HepG2 (cell line): ENCODE results near the gene NRN1L. TPM values are rescaled to one million over a fixed set of nuclear protein-coding genes. Genes with fewer than 3 reads are reported as not detected.

Experiments used
- BRD4 ChIP-seq: sonication (generic); formaldehyde crosslinking; IDR thresholded peaks from 2 replicates; pipeline ENCODE4 v1.4.0; 2020; ENCODE audit warnings: missing genetic modification reagents
- KAT8 ChIP-seq: IDR thresholded peaks from 2 replicates; pipeline ENCODE4 v1.6.1; 2016; ENCODE audit warnings: missing genetic modification reagents, missing compliant biosample characterization
- KDM1A ChIP-seq: IDR thresholded peaks from 2 replicates; pipeline ENCODE4 v1.6.1; 2016; ENCODE audit warnings: missing compliant biosample characterization
- KLF15 ChIP-seq: sonication (generic); formaldehyde crosslinking; IDR thresholded peaks from 2 replicates; pipeline ENCODE4 v1.8.1; 2023; ENCODE audit warnings: borderline replicate concordance, mild to moderate bottlenecking, inconsistent platforms, missing genetic modification reagents, mixed read lengths
- MLLT10 ChIP-seq: sonication (generic); formaldehyde crosslinking; IDR thresholded peaks from 2 replicates; pipeline ENCODE4 v1.4.0; 2020; ENCODE audit warnings: missing genetic modification reagents
- NFAT5 ChIP-seq: sonication (generic); formaldehyde crosslinking; IDR thresholded peaks from 2 replicates; pipeline ENCODE4 v1.4.0; 2020; ENCODE audit warnings: missing genetic modification reagents
- SETDB1 ChIP-seq: sonication (generic); formaldehyde crosslinking; IDR thresholded peaks from 2 replicates; pipeline ENCODE4 v1.5.1; 2020; ENCODE audit warnings: missing genetic modification reagents, mild to moderate bottlenecking, borderline replicate concordance
- SRSF4 ChIP-seq: fragments of 200-400 bp; formaldehyde crosslinking; IDR thresholded peaks from one replicate; pipeline ENCODE4 v1.6.1; 2018; ENCODE audit warnings: mild to moderate bottlenecking, low read depth, low read length, moderate library complexity; ENCODE audit not compliant: poor library complexity, severe bottlenecking
- ZBTB34 ChIP-seq: sonication (generic); formaldehyde crosslinking; IDR thresholded peaks from 2 replicates; pipeline ENCODE4 v1.8.0; 2022; ENCODE audit warnings: mild to moderate bottlenecking, missing genetic modification reagents
- ZNF30 ChIP-seq: sonication (generic); formaldehyde crosslinking; IDR thresholded peaks from 2 replicates; pipeline ENCODE4 v1.5.0; 2020; ENCODE audit warnings: mild to moderate bottlenecking, missing genetic modification reagents
- ZNF431 ChIP-seq: sonication (generic); formaldehyde crosslinking; IDR thresholded peaks from 2 replicates; pipeline ENCODE4 v1.9.0; 2022; ENCODE audit warnings: missing genetic modification reagents, low read depth, mild to moderate bottlenecking, borderline replicate concordance
- polyA plus RNA-seq, 8 experiments: library from polyadenylated mRNA; depleted of rRNA in 3 of 8; stranded (reverse) in 7 of 8; unstranded in 1 of 8; fragments of >200 nt; fragmentation: Illumina TruSeq in 4 of 8; extraction: Trizol in 4 of 8; gene quantifications; 2 replicates each; pipeline versions ENCODE4 v1.2.1 to v1.2.3, GENCODE V29; 2011 to 2016; ENCODE audit warnings: low read depth in 4 of 8, missing spikeins in 1 of 8, mixed read lengths in 1 of 8; ENCODE audit not compliant: insufficient read depth in 1 of 8
- total RNA-seq, 5 experiments: library from RNA; depleted of rRNA; stranded (reverse); fragments of >200 nt; fragmentation: Illumina TruSeq; extraction: Trizol; gene quantifications; 2 replicates each; pipeline ENCODE4 v1.2.3, GENCODE V29; 2016; ENCODE audit warnings: low read depth in 1 of 5
- TF ChIP-seq, protein P1 (sequence below): sonication (generic); formaldehyde crosslinking; IDR thresholded peaks from 2 replicates; pipeline ENCODE4 v1.4.0; 2020; ENCODE audit warnings: missing genetic modification reagents, borderline replicate concordance
- TF ChIP-seq, protein P2 (sequence below): sonication (generic); formaldehyde crosslinking; IDR thresholded peaks from 2 replicates; pipeline ENCODE4 v1.4.0; 2020; ENCODE audit warnings: missing genetic modification reagents
- TF ChIP-seq, protein P3 (sequence below): sonication (generic); formaldehyde crosslinking; IDR thresholded peaks from 2 replicates; pipeline ENCODE4 v1.8.1; 2023; ENCODE audit warnings: mild to moderate bottlenecking, inconsistent platforms, moderate library complexity, missing genetic modification reagents, borderline replicate concordance

The NRN1L gene
- total and polyA plus RNA-seq, 2 of the 13 experiments (the other 11 are each of a cell fraction or from before 2014, with no cell fraction given): 0.53 to 1.2 TPM

DNA sequence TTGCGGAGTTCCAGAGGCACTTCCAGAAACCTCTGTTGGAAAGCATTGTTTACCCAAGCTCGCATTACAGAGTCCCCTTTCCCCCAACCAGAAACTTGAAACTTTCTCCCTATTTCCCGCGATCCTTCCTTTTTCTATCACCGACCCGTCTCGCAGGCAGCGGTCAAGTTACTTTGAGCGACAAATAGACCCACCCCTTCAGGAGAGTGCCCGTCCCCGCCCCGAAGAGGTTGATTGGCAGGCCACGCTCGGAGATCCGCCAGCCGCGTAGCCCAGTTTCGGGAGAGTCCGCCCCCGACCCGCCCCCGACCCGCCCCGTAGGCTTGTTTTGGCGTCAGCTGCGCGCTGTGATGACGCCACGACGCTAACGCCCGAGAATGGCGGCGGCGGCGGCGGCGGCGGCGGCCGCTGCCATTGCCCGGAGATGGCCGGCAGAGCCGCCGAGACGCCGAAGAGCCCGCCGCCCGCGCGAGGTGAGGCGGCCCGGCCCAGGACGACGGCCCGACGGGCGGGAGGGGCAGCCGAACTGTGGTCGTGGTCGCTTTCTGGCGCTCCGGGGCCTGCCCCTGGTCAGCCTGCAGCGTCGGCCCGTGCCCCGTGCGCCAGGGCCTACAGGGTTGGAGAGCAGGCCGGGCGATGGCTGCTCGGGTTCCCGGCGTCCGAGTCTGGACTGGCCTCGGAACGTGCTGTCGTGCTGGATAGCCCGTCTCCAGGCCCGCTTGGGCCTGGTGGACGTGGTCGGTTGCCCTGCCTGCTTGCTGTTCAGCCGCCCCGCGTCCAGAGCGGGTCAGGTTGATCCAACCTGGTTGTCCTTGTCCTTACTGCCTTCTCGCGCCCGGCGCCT is 8.4 kb downstream of the NRN1L start, which contains the start of gene PSKH1 (continued):
- TF ChIP-seq, protein P1, sequence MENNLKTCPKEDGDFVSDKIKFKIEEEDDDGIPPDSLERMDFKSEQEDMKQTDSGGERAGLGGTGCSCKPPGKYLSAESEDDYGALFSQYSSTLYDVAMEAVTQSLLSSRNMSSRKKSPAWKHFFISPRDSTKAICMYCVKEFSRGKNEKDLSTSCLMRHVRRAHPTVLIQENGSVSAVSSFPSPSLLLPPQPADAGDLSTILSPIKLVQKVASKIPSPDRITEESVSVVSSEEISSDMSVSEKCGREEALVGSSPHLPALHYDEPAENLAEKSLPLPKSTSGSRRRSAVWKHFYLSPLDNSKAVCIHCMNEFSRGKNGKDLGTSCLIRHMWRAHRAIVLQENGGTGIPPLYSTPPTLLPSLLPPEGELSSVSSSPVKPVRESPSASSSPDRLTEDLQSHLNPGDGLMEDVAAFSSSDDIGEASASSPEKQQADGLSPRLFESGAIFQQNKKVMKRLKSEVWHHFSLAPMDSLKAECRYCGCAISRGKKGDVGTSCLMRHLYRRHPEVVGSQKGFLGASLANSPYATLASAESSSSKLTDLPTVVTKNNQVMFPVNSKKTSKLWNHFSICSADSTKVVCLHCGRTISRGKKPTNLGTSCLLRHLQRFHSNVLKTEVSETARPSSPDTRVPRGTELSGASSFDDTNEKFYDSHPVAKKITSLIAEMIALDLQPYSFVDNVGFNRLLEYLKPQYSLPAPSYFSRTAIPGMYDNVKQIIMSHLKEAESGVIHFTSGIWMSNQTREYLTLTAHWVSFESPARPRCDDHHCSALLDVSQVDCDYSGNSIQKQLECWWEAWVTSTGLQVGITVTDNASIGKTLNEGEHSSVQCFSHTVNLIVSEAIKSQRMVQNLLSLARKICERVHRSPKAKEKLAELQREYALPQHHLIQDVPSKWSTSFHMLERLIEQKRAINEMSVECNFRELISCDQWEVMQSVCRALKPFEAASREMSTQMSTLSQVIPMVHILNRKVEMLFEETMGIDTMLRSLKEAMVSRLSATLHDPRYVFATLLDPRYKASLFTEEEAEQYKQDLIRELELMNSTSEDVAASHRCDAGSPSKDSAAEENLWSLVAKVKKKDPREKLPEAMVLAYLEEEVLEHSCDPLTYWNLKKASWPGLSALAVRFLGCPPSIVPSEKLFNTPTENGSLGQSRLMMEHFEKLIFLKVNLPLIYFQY (CRISPR knock-in tag): no peak
- TF ChIP-seq ZBTB34 (CRISPR knock-in tag): peak; percentile 41; the same call in 1 of the 2 replicates
- TF ChIP-seq ZNF431 (CRISPR knock-in tag): no peak
- peak; percentile 47; the same call in 1 of the 2 replicates for TF ChIP-seq ZNF30 (CRISPR knock-in tag)
- peak; percentile 81; the same call in 1 of the 2 replicates for TF ChIP-seq NFAT5
- no peak for TF ChIP-seq SETDB1 (CRISPR knock-in tag)
- no peak for TF ChIP-seq KAT8
- TF ChIP-seq, protein P2, sequence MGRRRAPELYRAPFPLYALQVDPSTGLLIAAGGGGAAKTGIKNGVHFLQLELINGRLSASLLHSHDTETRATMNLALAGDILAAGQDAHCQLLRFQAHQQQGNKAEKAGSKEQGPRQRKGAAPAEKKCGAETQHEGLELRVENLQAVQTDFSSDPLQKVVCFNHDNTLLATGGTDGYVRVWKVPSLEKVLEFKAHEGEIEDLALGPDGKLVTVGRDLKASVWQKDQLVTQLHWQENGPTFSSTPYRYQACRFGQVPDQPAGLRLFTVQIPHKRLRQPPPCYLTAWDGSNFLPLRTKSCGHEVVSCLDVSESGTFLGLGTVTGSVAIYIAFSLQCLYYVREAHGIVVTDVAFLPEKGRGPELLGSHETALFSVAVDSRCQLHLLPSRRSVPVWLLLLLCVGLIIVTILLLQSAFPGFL: no peak
- no peak for TF ChIP-seq KDM1A (CRISPR knock-in tag)
- TF ChIP-seq, protein P3, sequence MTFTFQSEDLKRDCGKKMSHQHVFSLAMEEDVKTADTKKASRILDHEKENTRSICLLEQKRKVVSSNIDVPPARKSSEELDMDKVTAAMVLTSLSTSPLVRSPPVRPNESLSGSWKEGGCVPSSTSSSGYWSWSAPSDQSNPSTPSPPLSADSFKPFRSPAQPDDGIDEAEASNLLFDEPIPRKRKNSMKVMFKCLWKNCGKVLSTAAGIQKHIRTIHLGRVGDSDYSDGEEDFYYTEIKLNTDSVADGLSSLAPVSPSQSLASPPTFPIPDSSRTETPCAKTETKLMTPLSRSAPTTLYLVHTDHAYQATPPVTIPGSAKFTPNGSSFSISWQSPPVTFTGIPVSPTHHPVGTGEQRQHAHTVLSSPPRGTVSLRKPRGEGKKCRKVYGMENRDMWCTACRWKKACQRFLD (CRISPR knock-in tag): 0 out of 2 replicates have a peak, but pooled peaks have one; percentile 73
- peak; percentile 83 for TF ChIP-seq BRD4 (CRISPR knock-in tag)
- no peak for TF ChIP-seq SRSF4
- TF ChIP-seq MLLT10: no peak; the same call in 1 of the 2 replicates
- no peak; the same call in 1 of the 2 replicates for TF ChIP-seq KLF15 (CRISPR knock-in tag)
